ENCODE data around the gene CORO2A. TPM values are rescaled to one million over a fixed set of nuclear protein-coding genes. Genes with fewer than 3 reads are reported as not detected.

Gene CORO2A
- total and polyA plus RNA-seq, 2 of the 8 experiments (the other 6 are each of a cell fraction or from before 2014, with no cell fraction given), result 13.7 to 27.9 TPM

DNA sequence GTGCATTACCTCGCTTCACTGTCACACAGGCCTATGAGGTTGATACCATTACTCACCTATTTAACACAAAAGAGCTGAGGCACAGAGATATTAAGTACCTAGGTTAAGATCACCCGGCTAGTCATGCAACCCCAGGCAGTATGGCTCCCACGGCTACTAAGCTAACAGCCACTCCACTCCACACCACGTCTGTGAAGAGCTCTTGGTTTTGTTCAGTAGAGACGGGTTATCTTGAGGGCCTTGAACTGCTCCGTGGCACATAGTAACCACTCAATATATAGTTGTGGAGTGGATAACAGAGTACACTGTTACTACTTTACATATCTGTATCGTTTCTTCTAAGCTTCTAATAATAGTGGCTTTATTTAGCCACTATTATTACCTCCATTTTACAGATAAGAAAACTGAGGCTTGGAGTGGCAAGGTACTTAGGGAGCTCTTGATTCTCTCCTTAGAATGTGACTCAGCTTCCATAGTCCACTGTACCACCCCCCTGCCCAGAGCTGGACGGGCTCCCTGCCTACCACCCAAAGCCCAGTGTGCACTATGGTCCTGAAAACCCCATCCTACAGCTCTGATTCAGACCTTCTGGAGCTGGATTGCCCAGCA lies 1.0 kb upstream of the CORO2A start (continued):
- TF ChIP-seq, protein P1, sequence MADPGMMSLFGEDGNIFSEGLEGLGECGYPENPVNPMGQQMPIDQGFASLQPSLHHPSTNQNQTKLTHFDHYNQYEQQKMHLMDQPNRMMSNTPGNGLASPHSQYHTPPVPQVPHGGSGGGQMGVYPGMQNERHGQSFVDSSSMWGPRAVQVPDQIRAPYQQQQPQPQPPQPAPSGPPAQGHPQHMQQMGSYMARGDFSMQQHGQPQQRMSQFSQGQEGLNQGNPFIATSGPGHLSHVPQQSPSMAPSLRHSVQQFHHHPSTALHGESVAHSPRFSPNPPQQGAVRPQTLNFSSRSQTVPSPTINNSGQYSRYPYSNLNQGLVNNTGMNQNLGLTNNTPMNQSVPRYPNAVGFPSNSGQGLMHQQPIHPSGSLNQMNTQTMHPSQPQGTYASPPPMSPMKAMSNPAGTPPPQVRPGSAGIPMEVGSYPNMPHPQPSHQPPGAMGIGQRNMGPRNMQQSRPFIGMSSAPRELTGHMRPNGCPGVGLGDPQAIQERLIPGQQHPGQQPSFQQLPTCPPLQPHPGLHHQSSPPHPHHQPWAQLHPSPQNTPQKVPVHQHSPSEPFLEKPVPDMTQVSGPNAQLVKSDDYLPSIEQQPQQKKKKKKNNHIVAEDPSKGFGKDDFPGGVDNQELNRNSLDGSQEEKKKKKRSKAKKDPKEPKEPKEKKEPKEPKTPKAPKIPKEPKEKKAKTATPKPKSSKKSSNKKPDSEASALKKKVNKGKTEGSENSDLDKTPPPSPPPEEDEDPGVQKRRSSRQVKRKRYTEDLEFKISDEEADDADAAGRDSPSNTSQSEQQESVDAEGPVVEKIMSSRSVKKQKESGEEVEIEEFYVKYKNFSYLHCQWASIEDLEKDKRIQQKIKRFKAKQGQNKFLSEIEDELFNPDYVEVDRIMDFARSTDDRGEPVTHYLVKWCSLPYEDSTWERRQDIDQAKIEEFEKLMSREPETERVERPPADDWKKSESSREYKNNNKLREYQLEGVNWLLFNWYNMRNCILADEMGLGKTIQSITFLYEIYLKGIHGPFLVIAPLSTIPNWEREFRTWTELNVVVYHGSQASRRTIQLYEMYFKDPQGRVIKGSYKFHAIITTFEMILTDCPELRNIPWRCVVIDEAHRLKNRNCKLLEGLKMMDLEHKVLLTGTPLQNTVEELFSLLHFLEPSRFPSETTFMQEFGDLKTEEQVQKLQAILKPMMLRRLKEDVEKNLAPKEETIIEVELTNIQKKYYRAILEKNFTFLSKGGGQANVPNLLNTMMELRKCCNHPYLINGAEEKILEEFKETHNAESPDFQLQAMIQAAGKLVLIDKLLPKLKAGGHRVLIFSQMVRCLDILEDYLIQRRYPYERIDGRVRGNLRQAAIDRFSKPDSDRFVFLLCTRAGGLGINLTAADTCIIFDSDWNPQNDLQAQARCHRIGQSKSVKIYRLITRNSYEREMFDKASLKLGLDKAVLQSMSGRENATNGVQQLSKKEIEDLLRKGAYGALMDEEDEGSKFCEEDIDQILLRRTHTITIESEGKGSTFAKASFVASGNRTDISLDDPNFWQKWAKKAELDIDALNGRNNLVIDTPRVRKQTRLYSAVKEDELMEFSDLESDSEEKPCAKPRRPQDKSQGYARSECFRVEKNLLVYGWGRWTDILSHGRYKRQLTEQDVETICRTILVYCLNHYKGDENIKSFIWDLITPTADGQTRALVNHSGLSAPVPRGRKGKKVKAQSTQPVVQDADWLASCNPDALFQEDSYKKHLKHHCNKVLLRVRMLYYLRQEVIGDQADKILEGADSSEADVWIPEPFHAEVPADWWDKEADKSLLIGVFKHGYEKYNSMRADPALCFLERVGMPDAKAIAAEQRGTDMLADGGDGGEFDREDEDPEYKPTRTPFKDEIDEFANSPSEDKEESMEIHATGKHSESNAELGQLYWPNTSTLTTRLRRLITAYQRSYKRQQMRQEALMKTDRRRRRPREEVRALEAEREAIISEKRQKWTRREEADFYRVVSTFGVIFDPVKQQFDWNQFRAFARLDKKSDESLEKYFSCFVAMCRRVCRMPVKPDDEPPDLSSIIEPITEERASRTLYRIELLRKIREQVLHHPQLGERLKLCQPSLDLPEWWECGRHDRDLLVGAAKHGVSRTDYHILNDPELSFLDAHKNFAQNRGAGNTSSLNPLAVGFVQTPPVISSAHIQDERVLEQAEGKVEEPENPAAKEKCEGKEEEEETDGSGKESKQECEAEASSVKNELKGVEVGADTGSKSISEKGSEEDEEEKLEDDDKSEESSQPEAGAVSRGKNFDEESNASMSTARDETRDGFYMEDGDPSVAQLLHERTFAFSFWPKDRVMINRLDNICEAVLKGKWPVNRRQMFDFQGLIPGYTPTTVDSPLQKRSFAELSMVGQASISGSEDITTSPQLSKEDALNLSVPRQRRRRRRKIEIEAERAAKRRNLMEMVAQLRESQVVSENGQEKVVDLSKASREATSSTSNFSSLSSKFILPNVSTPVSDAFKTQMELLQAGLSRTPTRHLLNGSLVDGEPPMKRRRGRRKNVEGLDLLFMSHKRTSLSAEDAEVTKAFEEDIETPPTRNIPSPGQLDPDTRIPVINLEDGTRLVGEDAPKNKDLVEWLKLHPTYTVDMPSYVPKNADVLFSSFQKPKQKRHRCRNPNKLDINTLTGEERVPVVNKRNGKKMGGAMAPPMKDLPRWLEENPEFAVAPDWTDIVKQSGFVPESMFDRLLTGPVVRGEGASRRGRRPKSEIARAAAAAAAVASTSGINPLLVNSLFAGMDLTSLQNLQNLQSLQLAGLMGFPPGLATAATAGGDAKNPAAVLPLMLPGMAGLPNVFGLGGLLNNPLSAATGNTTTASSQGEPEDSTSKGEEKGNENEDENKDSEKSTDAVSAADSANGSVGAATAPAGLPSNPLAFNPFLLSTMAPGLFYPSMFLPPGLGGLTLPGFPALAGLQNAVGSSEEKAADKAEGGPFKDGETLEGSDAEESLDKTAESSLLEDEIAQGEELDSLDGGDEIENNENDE (IDR thresholded peaks at IDR 0.05; ENCODE audit: insufficient replicate concordance, low read length), result no peak
- TF ChIP-seq EZH2 (IDR thresholded peaks at IDR 0.05; ENCODE audit: low read depth, low read length, severe bottlenecking) (no peak), RBBP5 (IDR thresholded peaks at IDR 0.05; ENCODE audit: borderline replicate concordance, low read depth, low read length) (no peak), BCL11A (IDR thresholded peaks at IDR 0.05; ENCODE audit: low read depth in 2 of 2, low read length in 2 of 2) (no peak), ASH2L (IDR thresholded peaks at IDR 0.05; ENCODE audit: low read length) (no peak), JUND (IDR thresholded peaks at IDR 0.05; ENCODE audit: low read length) (no peak), RFX5 (IDR thresholded peaks at IDR 0.05; ENCODE audit: borderline replicate concordance, low read depth, low read length) (no peak)
- TF ChIP-seq, protein P2, sequence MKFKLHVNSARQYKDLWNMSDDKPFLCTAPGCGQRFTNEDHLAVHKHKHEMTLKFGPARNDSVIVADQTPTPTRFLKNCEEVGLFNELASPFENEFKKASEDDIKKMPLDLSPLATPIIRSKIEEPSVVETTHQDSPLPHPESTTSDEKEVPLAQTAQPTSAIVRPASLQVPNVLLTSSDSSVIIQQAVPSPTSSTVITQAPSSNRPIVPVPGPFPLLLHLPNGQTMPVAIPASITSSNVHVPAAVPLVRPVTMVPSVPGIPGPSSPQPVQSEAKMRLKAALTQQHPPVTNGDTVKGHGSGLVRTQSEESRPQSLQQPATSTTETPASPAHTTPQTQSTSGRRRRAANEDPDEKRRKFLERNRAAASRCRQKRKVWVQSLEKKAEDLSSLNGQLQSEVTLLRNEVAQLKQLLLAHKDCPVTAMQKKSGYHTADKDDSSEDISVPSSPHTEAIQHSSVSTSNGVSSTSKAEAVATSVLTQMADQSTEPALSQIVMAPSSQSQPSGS (IDR thresholded peaks at IDR 0.05; ENCODE audit: low read length), result no peak
- TF ChIP-seq, protein P3, sequence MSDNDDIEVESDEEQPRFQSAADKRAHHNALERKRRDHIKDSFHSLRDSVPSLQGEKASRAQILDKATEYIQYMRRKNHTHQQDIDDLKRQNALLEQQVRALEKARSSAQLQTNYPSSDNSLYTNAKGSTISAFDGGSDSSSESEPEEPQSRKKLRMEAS (IDR thresholded peaks at IDR 0.05), result no peak
